HG02970 (cell line): ENCODE data around the gene RAI1.

Source experiments
- ATAC-seq: cut with Tn5 transposase; IDR thresholded peaks from one replicate; pipeline ENCODE4 v1.9.1; 2021; ENCODE audit warnings: mild to moderate bottlenecking, moderate library complexity, moderate number of reproducible peaks; ENCODE audit not compliant: unreplicated experiment, low FRiP score

Gene RAI1

GRCh38 chr17:17745476-17746455 lies 64.5 kb downstream of the RAI1 start:
- no peak for ATAC-seq

GRCh38 chr17:17748179-17748578 lies 66.9 kb downstream of the RAI1 start:
- no peak for ATAC-seq

GRCh38 chr17:17748604-17749003 lies 67.3 kb downstream of the RAI1 start:
- ATAC-seq = no peak

- ATAC-seq = no peak
Observed at GRCh38 chr17:17749025-17749772, 67.9 kb downstream of the RAI1 start.

GRCh38 chr17:17749921-17750320 lies 68.7 kb downstream of the RAI1 start:
- no peak for ATAC-seq

GRCh38 chr17:17750881-17751280 lies 69.6 kb downstream of the RAI1 start:
- ATAC-seq = no peak

- no peak for ATAC-seq
Observed at GRCh38 chr17:17751489-17752088, 70.3 kb downstream of the RAI1 start.

GRCh38 chr17:17752089-17752820 lies 71.0 kb downstream of the RAI1 start:
- ATAC-seq = peak; percentile 78

- no peak for ATAC-seq
Observed at GRCh38 chr17:17752821-17753321, 71.6 kb downstream of the RAI1 start.

GRCh38 chr17:17754719-17755686 lies 73.7 kb downstream of the RAI1 start:
- ATAC-seq = no peak

- ATAC-seq = no peak
Observed at GRCh38 chr17:17755715-17756114, 74.5 kb downstream of the RAI1 start.

- ATAC-seq = no peak
Observed at GRCh38 chr17:17757391-17757791, 76.1 kb downstream of the RAI1 start.

GRCh38 chr17:17757956-17758845 lies 76.9 kb downstream of the RAI1 start:
- ATAC-seq = no peak

GRCh38 chr17:17758941-17759563 lies 77.8 kb downstream of the RAI1 start:
- ATAC-seq = no peak

- ATAC-seq = no peak
Observed at GRCh38 chr17:17760350-17760749, 79.1 kb downstream of the RAI1 start.

- ATAC-seq = no peak
Observed at GRCh38 chr17:17760872-17761550, 79.8 kb downstream of the RAI1 start.
